Renal cortex interstitium (tissue), 11 donors: ENCODE measurements around the gene MEIKIN. TPM values are rescaled to one million over a fixed set of nuclear protein-coding genes. Genes with fewer than 3 reads are reported as not detected.
"Not testable (repeated sequence)": the region's sequence is repeated elsewhere in the genome, so short reads cannot be mapped to it uniquely, and the experiment has no call there.

ENCODE experiments used
- DNase-seq, 11 donors: peaks; one replicate each; pipeline ENCODE4 v3.0.0-alpha.2; 2013; ENCODE audit warnings: low read depth in 9 of 11, low spot score in 4 of 11; ENCODE audit errors: extremely low read depth in 1 of 11
- polyA plus RNA-seq, 3 donors: library from polyadenylated mRNA; unstranded; fragments of 120-200 nt; gene quantifications; one replicate each; pipeline ENCODE4 v1.2.1, GENCODE V29; 2013; ENCODE audit not compliant: insufficient read length in 3 of 3

The MEIKIN gene
- polyA plus RNA-seq, 3 donors, result not detected

- no peak for DNase-seq
These were observed 13.2 kb downstream of the MEIKIN start for GRCh38 chr5:131932235-131932634.

- no peak for DNase-seq
These were observed 16.5 kb downstream of the MEIKIN start for GRCh38 chr5:131928957-131929356.

- DNase-seq, result no peak
These were observed 19.3 kb downstream of the MEIKIN start for GRCh38 chr5:131926168-131926567.

- DNase-seq, result no peak
These were observed 29.0 kb downstream of the MEIKIN start for GRCh38 chr5:131916481-131916880.

- no peak for DNase-seq
These were observed 31.0 kb downstream of the MEIKIN start for GRCh38 chr5:131914472-131914871.

GRCh38 chr5:131913603-131914002 lies 31.9 kb downstream of the MEIKIN start:
- no peak for DNase-seq

- no peak for DNase-seq
These were observed 38.8 kb downstream of the MEIKIN start for GRCh38 chr5:131906668-131907067.

- DNase-seq, result not testable (repeated sequence)
These were observed 43.2 kb downstream of the MEIKIN start for GRCh38 chr5:131902266-131902665.

- no peak for DNase-seq
These were observed 45.8 kb downstream of the MEIKIN start for GRCh38 chr5:131899686-131900085.

GRCh38 chr5:131883984-131884383 lies 61.5 kb downstream of the MEIKIN start:
- no peak for DNase-seq

- no peak for DNase-seq
These were observed 65.8 kb downstream of the MEIKIN start for GRCh38 chr5:131879705-131880104.

GRCh38 chr5:131877873-131878272 lies 67.6 kb downstream of the MEIKIN start:
- no peak for DNase-seq

GRCh38 chr5:131871251-131871650 lies 74.2 kb downstream of the MEIKIN start:
- not testable (repeated sequence) for DNase-seq

- DNase-seq, result no peak
These were observed 77.9 kb downstream of the MEIKIN start for GRCh38 chr5:131867524-131867923.

- no peak for DNase-seq
These were observed 81.8 kb downstream of the MEIKIN start for GRCh38 chr5:131863700-131864099.

- DNase-seq, result no peak
These were observed 88.1 kb downstream of the MEIKIN start for GRCh38 chr5:131857388-131857787.

GRCh38 chr5:131855452-131855851 lies 90.0 kb downstream of the MEIKIN start:
- no peak for DNase-seq

- DNase-seq, result no peak
These were observed 91.3 kb downstream of the MEIKIN start for GRCh38 chr5:131854134-131854533.

GRCh38 chr5:131848662-131849061 lies 96.8 kb downstream of the MEIKIN start:
- DNase-seq, result no peak

GRCh38 chr5:131846536-131846935 lies 98.9 kb downstream of the MEIKIN start:
- no peak for DNase-seq

- no peak for DNase-seq
These were observed 99.6 kb downstream of the MEIKIN start for GRCh38 chr5:131845828-131846227.

GRCh38 chr5:131842971-131843370 lies 102.5 kb downstream of the MEIKIN start:
- not testable (repeated sequence) for DNase-seq
